Measurements from ENCODE around the gene PTX4. TPM values are rescaled to one million over a fixed set of nuclear protein-coding genes. Genes with fewer than 3 reads are reported as not detected.

PTX4 gene
- total RNA-seq, 1 donor from 2014 or later: 0.21 TPM

GRCh38 chr16:1500465-1501150 lies 11.9 kb upstream of the PTX4 start:
- Mint-ChIP-seq H3K9me3 (ENCODE audit: unreplicated experiment) (no peaks in the 10 kb centered on the region), H3K4me1 (ENCODE audit: unreplicated experiment) (no peaks in the 10 kb centered on the region), H3K36me3 (ENCODE audit: low read depth, unreplicated experiment) (peaks cover 15% of the 10 kb centered on the region), H3K27ac (ENCODE audit: unreplicated experiment) (no peak overlapping the region), H3K27me3 (ENCODE audit: unreplicated experiment) (peaks cover 5% of the 10 kb centered on the region), H3K4me3 (ENCODE audit: unreplicated experiment) (no peak overlapping the region)
- no peak for DNase-seq (ENCODE audit: low spot score)
- TF ChIP-seq CTCF (IDR thresholded peaks at IDR 0.05; ENCODE audit: unreplicated experiment): no peak

- DNase-seq (ENCODE audit: low spot score): no peak
- Mint-ChIP-seq H3K4me3 (ENCODE audit: unreplicated experiment) (no peak overlapping the region), H3K4me1 (ENCODE audit: unreplicated experiment) (no peaks in the 10 kb centered on the region), H3K27me3 (ENCODE audit: unreplicated experiment) (peaks cover 5% of the 10 kb centered on the region), H3K9me3 (ENCODE audit: unreplicated experiment) (no peaks in the 10 kb centered on the region), H3K27ac (ENCODE audit: unreplicated experiment) (no peak overlapping the region), H3K36me3 (ENCODE audit: low read depth, unreplicated experiment) (peaks cover 15% of the 10 kb centered on the region)
- no peak for TF ChIP-seq CTCF (IDR thresholded peaks at IDR 0.05; ENCODE audit: unreplicated experiment)
These were observed 11.2 kb upstream of the PTX4 start for GRCh38 chr16:1499756-1500464.

- H3K36me3 Mint-ChIP-seq (ENCODE audit: low read depth, unreplicated experiment): peaks cover 15% of the 10 kb centered on the region
- peaks cover 5% of the 10 kb centered on the region for H3K27me3 Mint-ChIP-seq (ENCODE audit: unreplicated experiment)
- no peak overlapping the region for H3K27ac Mint-ChIP-seq (ENCODE audit: unreplicated experiment)
These were observed 10.3 kb upstream of the PTX4 start for GRCh38 chr16:1498899-1499676.

GRCh38 chr16:1497014-1497598 lies 8.4 kb upstream of the PTX4 start:
- no peak for TF ChIP-seq CTCF (IDR thresholded peaks at IDR 0.05; ENCODE audit: unreplicated experiment)
- no peak for DNase-seq (ENCODE audit: low spot score)
- Mint-ChIP-seq H3K27me3 (ENCODE audit: unreplicated experiment) (peaks cover 8% of the 10 kb centered on the region), H3K4me1 (ENCODE audit: unreplicated experiment) (peaks cover 8% of the 10 kb centered on the region), H3K9me3 (ENCODE audit: unreplicated experiment) (no peaks in the 10 kb centered on the region), H3K4me3 (ENCODE audit: unreplicated experiment) (no peak overlapping the region), H3K27ac (ENCODE audit: unreplicated experiment) (no peak overlapping the region), H3K36me3 (ENCODE audit: low read depth, unreplicated experiment) (peaks cover 7% of the 10 kb centered on the region)

More at GRCh38 chr16:1498899-1499676, 10.3 kb upstream of the PTX4 start:
- no peak for TF ChIP-seq CTCF (IDR thresholded peaks at IDR 0.05; ENCODE audit: unreplicated experiment)
- Mint-ChIP-seq H3K9me3 (ENCODE audit: unreplicated experiment) (no peaks in the 10 kb centered on the region), H3K4me1 (ENCODE audit: unreplicated experiment) (no peaks in the 10 kb centered on the region), H3K4me3 (ENCODE audit: unreplicated experiment) (no peak overlapping the region)
- DNase-seq (ENCODE audit: low spot score): no peak

Data from endothelial cell (in vitro differentiated cells).